Spinal cord (tissue), 10 donors: Measurements from ENCODE around the gene MLLT11. TPM values are rescaled to one million over a fixed set of nuclear protein-coding genes. Genes with fewer than 3 reads are reported as not detected.
A peak's percentile ranks its signal among the peaks of the same experiment; 100 is the strongest.

Source experiments
- DNase-seq, 6 donors: peaks; one replicate each; pipeline versions ENCODE4 v3.0.0 to v3.0.0-alpha.2; 2013 to 2015; ENCODE audit warnings: low spot score in 6 of 6, low read depth in 4 of 6
- H3K27ac ChIP-seq: one replicate; pipeline ENCODE4 v1.5.1; 2013; ENCODE audit warnings: low read depth, low read length, control low read depth
- H3K27me3 ChIP-seq: one replicate; pipeline ENCODE4 v1.6.1; 2013; ENCODE audit warnings: low read length; ENCODE audit not compliant: control insufficient read depth, insufficient read depth
- H3K36me3 ChIP-seq: one replicate; pipeline ENCODE4 v1.6.1; 2013; ENCODE audit warnings: low read length; ENCODE audit not compliant: control insufficient read depth, insufficient read depth
- H3K4me1 ChIP-seq: one replicate; pipeline ENCODE4 v1.6.1; 2013; ENCODE audit warnings: low read length; ENCODE audit not compliant: control insufficient read depth, insufficient read depth
- H3K4me3 ChIP-seq: one replicate; pipeline ENCODE4 v1.5.1; 2013; ENCODE audit warnings: low read depth, low read length, control low read depth
- H3K9me3 ChIP-seq: one replicate; pipeline ENCODE4 v1.6.1; 2013; ENCODE audit warnings: low read length; ENCODE audit not compliant: control insufficient read depth, insufficient read depth
- WGBS: methylation state at CpG from one replicate; pipeline ENCODE4 v1.1.5; 2013; ENCODE audit warnings: missing lambda C conversion rate; ENCODE audit not compliant: insufficient coverage; 5-methylcytosine and 5-hydroxymethylcytosine counted together
- polyA plus RNA-seq, 2 donors: library from polyadenylated mRNA; unstranded; fragments of 120-200 nt; gene quantifications; one replicate each; pipeline ENCODE4 v1.2.1, GENCODE V29; 2013; ENCODE audit not compliant: insufficient read length in 2 of 2
- total RNA-seq, 2 donors: library from RNA; depleted of rRNA in 1 of 2; stranded (reverse); fragments of 120-200 nt in 1 of 2; fragments of >200 nt in 1 of 2; gene quantifications; one replicate each; pipeline versions ENCODE4 v1.2.3 to v1.2.4, GENCODE V29; 2013 to 2014
- donor health status: healthy.

The MLLT11 gene
- total and polyA plus RNA-seq, 4 donors, result 34.2 to 203 (median 118) TPM

- Histone ChIP-seq H3K27me3 (no peaks in the 10 kb centered on the region), H3K4me3 (no peak overlapping the region), H3K36me3 (peaks cover 47% of the 10 kb centered on the region), H3K9me3 (no peaks in the 10 kb centered on the region), H3K4me1 (peaks cover 23% of the 10 kb centered on the region), H3K27ac (no peak overlapping the region)
- WGBS, result 60% methylated on average over 1 of the region's 2 CpGs
- no peak for DNase-seq
Observed at GRCh38 chr1:151051356-151052009, 8.7 kb upstream of the MLLT11 start.

GRCh38 chr1:151054971-151055547 lies 5.1 kb upstream of the MLLT11 start:
- 100% methylated on average over 3 of the region's 4 CpGs for WGBS
- peaks cover 27% of the 10 kb centered on the region for H3K4me1 ChIP-seq
- no peak for DNase-seq
- no peak overlapping the region for H3K4me3 ChIP-seq
- no peaks in the 10 kb centered on the region for H3K9me3 ChIP-seq
- no peaks in the 10 kb centered on the region for H3K27me3 ChIP-seq
- peaks cover 59% of the 10 kb centered on the region for H3K36me3 ChIP-seq
- H3K27ac ChIP-seq, result no peak overlapping the region

GRCh38 chr1:151055581-151055980 lies 4.6 kb upstream of the MLLT11 start:
- H3K36me3 ChIP-seq, result peaks cover 59% of the 10 kb centered on the region
- no peak for DNase-seq

GRCh38 chr1:151056149-151056548 lies 4.0 kb upstream of the MLLT11 start:
- H3K4me3 ChIP-seq, result no peak overlapping the region
- no peak overlapping the region for H3K27ac ChIP-seq
- no peak for DNase-seq
- no peaks in the 10 kb centered on the region for H3K27me3 ChIP-seq
- H3K9me3 ChIP-seq, result no peaks in the 10 kb centered on the region
- 81% methylated on average over 2 of the region's 2 CpGs for WGBS
- peaks cover 27% of the 10 kb centered on the region for H3K4me1 ChIP-seq
- H3K36me3 ChIP-seq, result peaks cover 59% of the 10 kb centered on the region

More at GRCh38 chr1:151055581-151055980, 4.6 kb upstream of the MLLT11 start:
- peaks cover 27% of the 10 kb centered on the region for H3K4me1 ChIP-seq
- H3K27me3 ChIP-seq, result no peaks in the 10 kb centered on the region
- H3K27ac ChIP-seq, result no peak overlapping the region
- WGBS, result no CpG with 5 or more reads among the region's 2 CpGs
- no peaks in the 10 kb centered on the region for H3K9me3 ChIP-seq
- no peak overlapping the region for H3K4me3 ChIP-seq

- peaks cover 38% of the 10 kb centered on the region for H3K4me1 ChIP-seq
- DNase-seq, result peak in 3 of 6 donors; percentile 39 to 77 (median 75)
Observed at GRCh38 chr1:151058692-151059091, 1.5 kb upstream of the MLLT11 start.

GRCh38 chr1:151059109-151060006 lies 839 bp upstream of the MLLT11 start, which contains the start of gene CDC42SE1:
Gene CDC42SE1 (minus strand): TSS chr1:151059622. CDS start chr1:151055730, 3,892 bp downstream.
- peaks cover 41% of the 10 kb centered on the region for H3K4me1 ChIP-seq
- no peaks in the 10 kb centered on the region for H3K27me3 ChIP-seq
- no peaks in the 10 kb centered on the region for H3K9me3 ChIP-seq
- 0% methylated on average over 53 of the region's 58 CpGs for WGBS
- peak within 1 kb of the TSS; percentile 94 for H3K4me3 ChIP-seq
- peaks cover 33% of the 10 kb centered on the region for H3K36me3 ChIP-seq
- peak within 1 kb of the TSS; percentile 98 for H3K27ac ChIP-seq
- peak in 4 of 6 donors; percentile 77 to 96 (median 88) for DNase-seq

More at GRCh38 chr1:151058692-151059091, 1.5 kb upstream of the MLLT11 start:
- Histone ChIP-seq H3K4me3 (peak overlapping the region; percentile 94), H3K27me3 (no peaks in the 10 kb centered on the region), H3K27ac (peak overlapping the region; percentile 98), H3K36me3 (peaks cover 40% of the 10 kb centered on the region), H3K9me3 (no peaks in the 10 kb centered on the region)
- 0% methylated on average over 8 of the region's 10 CpGs for WGBS

GRCh38 chr1:151060657-151061421 lies 642 bp downstream of the MLLT11 start:
- peaks cover 41% of the 10 kb centered on the region for H3K4me1 ChIP-seq
- peak in 2 of 6 donors; percentile 66 to 85 for DNase-seq
- WGBS, result no CpG with 5 or more reads among the region's 4 CpGs
- peak overlapping the region; percentile 94 for H3K4me3 ChIP-seq
- H3K36me3 ChIP-seq, result peaks cover 20% of the 10 kb centered on the region
- H3K27me3 ChIP-seq, result no peaks in the 10 kb centered on the region
- no peaks in the 10 kb centered on the region for H3K9me3 ChIP-seq
- H3K27ac ChIP-seq, result peak overlapping the region; percentile 98

GRCh38 chr1:151061704-151062103 lies 1.5 kb downstream of the MLLT11 start:
- Histone ChIP-seq H3K36me3 (peaks cover 20% of the 10 kb centered on the region), H3K9me3 (no peaks in the 10 kb centered on the region), H3K4me3 (peak overlapping the region; percentile 94), H3K4me1 (peaks cover 41% of the 10 kb centered on the region), H3K27ac (peak overlapping the region; percentile 98), H3K27me3 (no peaks in the 10 kb centered on the region)
- no CpG with 5 or more reads among the region's 2 CpGs for WGBS
- DNase-seq, result peak in 1 of 6 donors; percentile 40
